GM19438 (cell line): ENCODE data around the gene MED1.
"Not testable (repeated sequence)": the region's sequence is repeated elsewhere in the genome, so short reads cannot be mapped to it uniquely, and the experiment has no call there.

Experiments
- ATAC-seq: cut with Tn5 transposase; IDR thresholded peaks from one replicate; pipeline ENCODE4 v1.9.1; 2021; ENCODE audit warnings: low read depth; ENCODE audit not compliant: unreplicated experiment

The MED1 gene, protein sequence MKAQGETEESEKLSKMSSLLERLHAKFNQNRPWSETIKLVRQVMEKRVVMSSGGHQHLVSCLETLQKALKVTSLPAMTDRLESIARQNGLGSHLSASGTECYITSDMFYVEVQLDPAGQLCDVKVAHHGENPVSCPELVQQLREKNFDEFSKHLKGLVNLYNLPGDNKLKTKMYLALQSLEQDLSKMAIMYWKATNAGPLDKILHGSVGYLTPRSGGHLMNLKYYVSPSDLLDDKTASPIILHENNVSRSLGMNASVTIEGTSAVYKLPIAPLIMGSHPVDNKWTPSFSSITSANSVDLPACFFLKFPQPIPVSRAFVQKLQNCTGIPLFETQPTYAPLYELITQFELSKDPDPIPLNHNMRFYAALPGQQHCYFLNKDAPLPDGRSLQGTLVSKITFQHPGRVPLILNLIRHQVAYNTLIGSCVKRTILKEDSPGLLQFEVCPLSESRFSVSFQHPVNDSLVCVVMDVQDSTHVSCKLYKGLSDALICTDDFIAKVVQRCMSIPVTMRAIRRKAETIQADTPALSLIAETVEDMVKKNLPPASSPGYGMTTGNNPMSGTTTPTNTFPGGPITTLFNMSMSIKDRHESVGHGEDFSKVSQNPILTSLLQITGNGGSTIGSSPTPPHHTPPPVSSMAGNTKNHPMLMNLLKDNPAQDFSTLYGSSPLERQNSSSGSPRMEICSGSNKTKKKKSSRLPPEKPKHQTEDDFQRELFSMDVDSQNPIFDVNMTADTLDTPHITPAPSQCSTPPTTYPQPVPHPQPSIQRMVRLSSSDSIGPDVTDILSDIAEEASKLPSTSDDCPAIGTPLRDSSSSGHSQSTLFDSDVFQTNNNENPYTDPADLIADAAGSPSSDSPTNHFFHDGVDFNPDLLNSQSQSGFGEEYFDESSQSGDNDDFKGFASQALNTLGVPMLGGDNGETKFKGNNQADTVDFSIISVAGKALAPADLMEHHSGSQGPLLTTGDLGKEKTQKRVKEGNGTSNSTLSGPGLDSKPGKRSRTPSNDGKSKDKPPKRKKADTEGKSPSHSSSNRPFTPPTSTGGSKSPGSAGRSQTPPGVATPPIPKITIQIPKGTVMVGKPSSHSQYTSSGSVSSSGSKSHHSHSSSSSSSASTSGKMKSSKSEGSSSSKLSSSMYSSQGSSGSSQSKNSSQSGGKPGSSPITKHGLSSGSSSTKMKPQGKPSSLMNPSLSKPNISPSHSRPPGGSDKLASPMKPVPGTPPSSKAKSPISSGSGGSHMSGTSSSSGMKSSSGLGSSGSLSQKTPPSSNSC (N-terminal part only)

DNA sequence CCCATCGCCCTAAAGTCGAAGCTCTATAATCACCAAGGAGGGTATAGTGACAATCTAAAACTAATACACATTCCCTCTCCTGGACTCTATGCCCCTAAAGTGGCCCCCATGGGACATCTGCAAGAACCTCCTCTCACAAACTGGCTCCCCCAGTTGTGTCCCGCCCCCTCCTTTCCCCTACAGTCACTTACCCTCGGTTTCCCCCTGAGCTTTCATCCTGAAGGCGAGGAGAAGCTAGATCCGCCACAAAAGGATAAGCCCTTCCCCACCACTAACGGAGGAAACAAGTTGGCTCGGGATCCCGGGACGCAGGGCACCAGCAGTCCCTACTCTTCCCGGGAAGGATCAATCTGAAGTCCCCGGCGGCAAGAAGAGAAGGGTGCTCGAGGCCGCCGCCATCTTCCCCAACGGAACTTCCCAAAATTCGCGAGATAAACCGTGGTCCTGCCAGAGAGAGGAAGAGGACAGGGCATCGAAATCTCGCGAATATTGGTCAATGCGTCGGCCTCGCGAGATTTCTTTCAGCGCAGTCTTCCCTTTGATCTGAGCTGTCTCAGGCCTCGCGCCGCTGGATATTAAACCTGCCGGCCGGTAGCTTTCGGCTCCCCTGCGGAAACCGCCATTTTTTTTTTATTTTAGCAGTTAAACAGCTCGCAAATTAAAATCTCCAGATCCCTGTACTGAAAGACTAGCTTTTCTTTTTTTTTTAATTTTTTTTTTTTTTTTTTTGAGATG, at the start of gene MED1:
Gene MED1, minus strand, starts transcription at position 417 of the 735 bp plus-strand sequence. Its CDS starts 201 bp downstream, at position 216.
- peak; percentile 94 for ATAC-seq

DNA sequence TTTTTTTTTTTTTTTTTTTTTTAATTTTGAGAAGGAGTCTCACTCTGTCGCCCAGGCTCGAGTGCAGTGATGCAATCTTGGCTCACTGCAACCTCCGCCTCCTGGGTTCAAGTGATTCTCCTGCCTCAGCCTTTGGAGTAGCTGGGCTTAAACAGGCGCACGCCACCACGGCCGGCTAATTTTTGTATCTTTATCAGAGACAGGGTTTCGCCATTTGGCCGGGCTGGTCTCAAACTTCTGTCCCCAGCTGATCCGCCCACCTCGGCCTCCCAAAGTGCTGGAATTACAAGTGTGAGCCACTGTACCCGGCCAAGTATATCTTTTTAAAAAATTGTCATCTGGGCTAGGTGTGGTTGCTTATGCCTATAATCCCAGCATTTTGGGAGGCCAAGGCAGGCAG, 45.9 kb upstream of the MED1 start:
- not testable (repeated sequence) for ATAC-seq

DNA sequence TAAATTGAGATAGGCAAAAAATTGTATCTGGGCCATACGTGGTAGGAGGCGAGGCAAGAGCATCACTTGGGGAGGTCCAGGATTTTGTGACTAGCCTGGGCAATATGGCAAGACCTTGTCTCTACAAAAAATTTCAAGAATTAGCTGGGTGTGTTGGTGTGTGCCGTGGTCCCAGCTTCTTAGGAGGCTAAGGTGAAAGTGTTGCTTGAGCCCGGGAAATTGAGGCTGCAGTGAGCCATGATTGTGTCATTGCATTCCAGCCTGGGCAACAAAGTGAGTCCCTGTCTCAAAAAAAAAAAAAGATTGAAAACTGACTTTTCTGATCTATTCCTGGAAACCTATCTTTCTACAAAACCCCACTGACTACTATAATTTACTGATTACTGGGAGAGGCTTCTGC, 36.9 kb upstream of the MED1 start:
- ATAC-seq = no peak

DNA sequence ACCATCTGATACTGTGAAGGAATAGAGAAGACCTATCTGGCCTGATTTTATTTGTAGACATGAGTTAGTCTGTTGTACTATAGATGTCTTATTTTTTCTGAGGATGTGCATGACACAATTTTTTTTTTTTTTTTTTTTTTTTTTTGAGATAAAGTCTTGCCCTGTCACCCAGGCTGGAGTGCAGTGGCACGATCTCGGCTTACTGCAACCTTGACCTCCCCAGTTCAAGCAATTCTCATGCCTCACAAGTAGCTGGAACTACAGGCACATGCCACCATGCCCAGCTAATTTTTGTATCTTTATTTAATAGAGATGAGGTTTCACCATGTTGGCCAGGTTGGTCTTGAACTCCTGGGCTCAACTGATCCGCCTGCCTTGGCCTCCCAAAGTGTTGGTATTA, 36.4 kb upstream of the MED1 start:
- ATAC-seq = not testable (repeated sequence)

DNA sequence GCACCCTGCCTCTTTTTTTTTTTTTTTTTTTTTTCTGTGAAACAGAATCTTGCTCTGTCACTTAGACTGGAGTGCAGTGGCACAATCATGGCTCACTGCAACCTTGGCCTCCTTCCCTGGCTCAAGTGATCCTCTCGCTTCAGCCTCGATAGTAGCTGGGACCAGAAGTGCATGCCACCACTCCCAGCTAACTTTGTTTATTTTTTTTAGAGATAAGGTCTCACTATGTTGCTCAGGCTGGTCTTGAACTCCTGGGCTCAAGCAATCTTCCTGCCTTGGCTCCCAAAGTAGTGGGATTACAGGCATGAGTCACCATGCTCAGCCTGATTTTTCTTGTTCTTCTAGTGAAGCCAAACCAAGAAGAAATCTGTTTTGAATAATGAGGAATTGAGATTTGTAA, 35.2 kb upstream of the MED1 start:
- ATAC-seq = no peak

DNA sequence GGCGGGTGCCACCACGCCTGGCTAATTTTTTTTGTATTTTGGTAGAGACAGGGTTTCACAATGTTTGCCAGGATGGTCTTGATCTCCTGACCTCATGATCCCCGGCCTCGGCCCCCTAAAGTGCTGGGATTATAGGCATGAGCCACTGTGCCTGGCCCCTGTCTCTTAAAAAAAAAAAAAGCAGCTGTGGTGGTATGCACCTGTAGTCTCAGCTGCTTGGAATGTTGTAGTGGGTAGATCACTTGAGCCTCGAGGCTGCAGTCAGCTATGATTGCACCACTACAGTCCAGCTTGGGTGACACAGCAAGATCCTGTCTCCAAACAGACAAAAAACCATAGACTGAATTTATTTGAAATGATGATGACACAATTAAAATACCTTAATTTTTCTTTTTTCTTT, 34.5 kb upstream of the MED1 start:
- no peak for ATAC-seq

DNA sequence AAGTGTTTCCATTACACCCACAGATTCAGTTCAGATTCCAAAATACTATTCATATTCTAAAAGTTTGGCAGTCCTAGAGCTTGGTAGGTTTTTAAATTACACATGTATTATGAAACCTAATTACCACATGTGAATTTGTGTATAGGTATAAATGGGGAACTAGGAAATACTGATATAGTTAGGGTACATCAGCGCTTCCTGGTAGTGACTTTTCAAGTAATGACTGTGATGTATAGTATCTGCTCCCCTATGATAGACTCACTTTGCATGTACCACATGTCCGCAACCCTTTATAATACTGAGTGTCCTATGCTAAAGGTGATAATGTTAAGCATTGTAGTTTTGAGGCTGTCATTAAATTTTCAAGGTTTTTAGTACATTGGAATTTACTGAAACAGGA, 33.1 kb upstream of the MED1 start:
- peak; percentile 69 for ATAC-seq

DNA sequence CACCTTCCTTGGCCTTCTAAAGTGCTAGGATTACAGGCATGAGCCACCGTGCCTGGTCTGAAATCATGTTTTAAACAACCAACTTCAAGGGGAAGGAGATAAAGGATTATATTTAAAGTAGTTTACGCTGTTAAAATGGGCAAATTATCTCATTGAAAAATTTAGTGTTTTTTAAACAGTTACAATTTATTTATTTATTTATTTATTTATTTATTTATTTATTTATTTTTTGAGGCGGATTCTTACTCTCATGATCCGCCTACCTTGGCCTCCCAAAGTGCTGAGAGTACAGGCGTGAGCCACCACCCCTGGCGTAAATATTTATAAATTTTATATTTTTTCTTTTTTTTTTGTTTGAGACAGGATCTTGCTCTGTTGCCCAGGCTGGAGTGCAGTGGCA, 32.4 kb upstream of the MED1 start:
- no peak for ATAC-seq

DNA sequence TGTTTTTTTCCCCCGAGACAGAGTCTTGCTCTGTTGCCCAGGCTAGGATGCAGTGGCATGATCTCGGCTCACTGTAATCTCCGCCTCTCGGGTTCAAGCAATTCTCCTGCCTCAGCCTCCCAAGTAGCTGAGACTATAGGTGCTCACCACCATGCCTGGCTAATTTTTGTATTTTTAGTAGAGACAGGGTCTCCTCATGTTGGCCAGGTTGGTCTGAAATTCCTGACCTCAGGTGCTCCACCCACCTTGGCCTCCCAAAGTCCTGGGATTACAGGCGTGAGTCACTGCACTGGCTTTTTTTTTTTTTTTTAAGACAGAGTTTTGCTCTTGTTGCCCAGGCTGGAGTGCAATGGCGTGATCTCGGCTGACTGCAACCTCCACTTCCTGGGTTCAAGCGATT, 28.6 kb upstream of the MED1 start:
- not testable (repeated sequence) for ATAC-seq

DNA sequence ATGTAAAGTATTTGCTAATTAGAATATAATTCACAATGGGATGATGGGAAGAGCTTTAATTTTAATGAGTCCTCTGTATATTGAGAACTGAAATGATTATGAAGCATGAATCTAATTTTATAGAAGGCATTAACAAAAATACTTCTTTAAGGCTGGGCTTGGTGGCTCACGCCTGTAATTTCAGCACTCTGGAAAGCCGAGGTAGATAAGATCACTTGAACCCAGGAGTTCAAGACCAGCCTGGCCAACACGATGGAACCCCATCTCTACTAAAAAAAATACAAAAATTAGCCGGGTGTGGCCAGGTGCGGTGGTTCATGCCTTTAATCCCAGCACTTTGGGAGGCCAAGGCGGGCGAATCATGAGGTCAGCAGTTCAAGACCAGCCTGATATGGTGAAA, 22.2 kb upstream of the MED1 start:
- ATAC-seq = no peak

DNA sequence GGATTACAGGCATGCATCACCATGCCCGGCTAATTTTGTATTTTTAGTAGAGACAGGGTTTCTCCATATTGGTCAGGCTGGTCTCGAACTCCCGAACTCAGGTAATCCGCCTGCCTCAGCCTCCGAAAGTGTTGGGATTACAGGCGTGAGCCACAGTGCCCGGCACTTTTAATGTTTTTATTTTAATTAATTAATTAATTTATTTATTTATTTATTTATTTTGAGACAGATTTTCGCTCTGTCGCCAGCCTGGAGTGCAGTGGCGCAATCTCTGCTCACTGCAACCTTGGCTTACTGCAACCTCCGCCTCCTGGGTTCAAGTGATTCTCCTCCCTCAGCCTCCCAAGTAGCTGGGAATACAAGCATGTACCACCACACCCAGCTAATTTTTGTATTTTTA, 17.5 kb upstream of the MED1 start:
- ATAC-seq = not testable (repeated sequence)

DNA sequence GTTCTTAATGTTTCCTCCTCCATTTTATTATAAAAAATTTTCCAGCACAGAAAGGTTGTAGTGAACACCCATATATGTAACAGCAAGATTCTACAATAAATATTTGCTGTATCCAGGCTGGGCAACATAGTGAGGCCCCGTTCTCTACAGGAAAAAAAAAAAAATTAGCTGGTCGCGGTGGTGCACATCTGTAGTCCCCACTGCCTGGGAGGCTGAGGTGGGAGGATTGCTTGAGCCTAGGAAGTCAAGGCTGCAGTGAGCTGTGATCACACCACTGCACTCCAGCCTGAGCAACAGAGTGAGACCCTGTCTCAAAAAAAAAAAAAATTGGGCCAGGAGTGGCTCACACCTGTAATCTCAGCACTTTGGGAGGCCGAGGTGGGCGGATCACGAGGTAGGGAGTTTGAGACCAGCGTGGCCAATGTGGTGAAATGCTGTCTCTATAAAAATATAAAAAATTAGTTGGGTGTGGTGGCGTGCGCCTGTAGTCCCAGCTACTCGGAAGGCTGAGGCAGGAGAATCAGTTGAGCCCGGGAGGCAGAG, 13.6 kb upstream of the MED1 start:
- ATAC-seq = not testable (repeated sequence)

DNA sequence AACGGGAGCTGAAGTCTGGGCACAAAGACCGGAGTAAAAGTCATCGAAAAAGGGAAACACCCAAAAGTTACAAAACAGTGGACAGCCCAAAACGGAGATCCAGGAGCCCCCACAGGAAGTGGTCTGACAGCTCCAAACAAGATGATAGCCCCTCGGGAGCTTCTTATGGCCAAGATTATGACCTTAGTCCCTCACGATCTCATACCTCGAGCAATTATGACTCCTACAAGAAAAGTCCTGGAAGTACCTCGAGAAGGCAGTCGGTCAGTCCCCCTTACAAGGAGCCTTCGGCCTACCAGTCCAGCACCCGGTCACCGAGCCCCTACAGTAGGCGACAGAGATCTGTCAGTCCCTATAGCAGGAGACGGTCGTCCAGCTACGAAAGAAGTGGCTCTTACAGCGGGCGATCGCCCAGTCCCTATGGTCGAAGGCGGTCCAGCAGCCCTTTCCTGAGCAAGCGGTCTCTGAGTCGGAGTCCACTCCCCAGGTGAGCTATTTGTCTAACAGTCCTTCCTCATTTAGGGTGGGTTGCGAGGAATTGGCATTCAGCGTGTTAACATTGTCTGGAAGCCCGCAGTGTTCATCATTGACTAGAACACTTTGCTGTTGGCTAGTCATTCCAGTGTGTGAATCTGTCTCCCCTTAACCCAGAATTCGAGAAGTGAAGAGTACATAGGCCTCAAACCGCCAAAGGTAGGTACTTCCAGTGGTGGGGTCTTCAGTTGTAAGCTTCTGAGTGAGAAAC, 11.7 kb upstream of the MED1 start:
- no peak for ATAC-seq

DNA sequence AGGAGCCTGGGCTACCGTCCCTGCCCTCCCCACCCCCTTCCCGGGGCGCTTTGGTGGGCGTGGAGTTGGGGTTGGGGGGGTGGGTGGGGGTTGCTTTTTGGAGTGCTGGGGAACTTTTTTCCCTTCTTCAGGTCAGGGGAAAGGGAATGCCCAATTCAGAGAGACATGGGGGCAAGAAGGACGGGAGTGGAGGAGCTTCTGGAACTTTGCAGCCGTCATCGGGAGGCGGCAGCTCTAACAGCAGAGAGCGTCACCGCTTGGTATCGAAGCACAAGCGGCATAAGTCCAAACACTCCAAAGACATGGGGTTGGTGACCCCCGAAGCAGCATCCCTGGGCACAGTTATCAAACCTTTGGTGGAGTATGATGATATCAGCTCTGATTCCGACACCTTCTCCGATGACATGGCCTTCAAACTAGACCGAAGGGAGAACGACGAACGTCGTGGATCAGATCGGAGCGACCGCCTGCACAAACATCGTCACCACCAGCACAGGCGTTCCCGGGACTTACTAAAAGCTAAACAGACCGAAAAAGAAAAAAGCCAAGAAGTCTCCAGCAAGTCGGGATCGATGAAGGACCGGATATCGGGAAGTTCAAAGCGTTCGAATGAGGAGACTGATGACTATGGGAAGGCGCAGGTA, 11.0 kb upstream of the MED1 start:
- peak; percentile 10 for ATAC-seq

DNA sequence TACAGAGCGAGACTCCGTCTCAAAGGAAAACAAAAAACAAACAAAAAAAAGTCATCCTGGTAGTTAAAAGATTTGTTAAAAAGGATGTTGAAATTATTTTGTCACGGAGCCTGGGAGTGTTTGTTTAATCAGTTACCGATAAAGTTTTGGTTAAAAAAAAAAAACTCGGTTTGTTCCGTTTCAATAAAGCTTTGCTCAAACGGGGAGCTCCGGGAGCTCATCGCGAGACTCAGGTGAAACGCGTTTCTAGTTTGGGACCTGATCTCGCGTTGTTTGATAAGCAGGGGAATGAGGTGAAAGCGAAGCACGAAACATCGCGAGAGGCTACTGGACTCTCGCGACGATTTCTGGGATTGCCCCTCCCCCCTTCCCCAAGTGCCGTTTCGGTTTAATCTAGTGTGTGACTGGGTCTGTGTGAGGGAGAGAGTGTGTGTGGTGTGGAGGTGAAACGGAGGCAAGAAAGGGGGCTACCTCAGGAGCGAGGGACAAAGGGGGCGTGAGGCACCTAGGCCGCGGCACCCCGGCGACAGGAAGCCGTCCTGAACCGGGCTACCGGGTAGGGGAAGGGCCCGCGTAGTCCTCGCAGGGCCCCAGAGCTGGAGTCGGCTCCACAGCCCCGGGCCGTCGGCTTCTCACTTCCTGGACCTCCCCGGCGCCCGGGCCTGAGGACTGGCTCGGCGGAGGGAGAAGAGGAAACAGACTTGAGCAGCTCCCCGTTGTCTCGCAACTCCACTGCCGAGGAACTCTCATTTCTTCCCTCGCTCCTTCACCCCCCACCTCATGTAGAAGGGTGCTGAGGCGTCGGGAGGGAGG, 10.3 kb upstream of the MED1 start, which contains the start of gene CDK12:
Gene CDK12, plus strand, starts transcription at position 374 of the 813 bp plus-strand sequence. CDS start 586 bp downstream, outside the sequence.
- ATAC-seq = peak; percentile 79

DNA sequence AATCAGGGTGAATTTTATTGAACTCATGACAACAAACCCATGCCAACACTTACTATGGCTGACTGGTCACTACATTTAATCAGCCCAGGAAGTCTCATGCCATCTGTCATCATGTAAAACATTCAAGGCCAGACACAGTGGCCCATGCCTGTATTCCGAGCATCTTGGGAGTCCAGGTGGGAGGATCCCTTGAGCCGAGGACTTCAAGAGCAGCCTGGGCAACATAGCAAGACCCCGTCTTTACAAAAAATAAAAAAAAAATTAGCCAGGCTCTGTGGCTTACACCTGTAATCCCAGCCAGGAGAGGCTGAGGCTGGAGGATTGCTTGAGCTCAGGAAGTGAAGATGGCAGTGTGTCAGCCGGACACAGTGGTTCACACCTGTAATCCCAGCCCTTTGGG, 4.9 kb upstream of the MED1 start:
- no peak for ATAC-seq

DNA sequence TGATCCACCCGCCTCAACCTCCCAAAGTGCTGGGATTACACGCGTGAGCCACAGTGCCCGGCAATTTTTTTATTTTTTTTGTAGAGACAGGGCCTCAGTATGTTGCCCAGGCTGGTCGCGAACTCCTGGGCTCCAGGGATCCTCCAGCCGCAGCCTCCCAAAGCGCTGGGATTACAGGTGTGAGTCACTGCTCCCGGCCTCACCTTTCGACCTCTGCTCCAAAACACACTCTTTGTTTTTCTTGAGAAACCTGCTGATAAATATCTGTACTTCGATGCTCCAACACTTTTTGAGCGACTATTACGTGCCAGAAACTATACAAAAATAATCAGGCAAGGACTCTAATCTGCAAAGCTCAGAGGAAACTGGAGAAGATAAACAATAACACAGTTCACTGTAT, 1.0 kb downstream of the MED1 start:
- ATAC-seq = no peak

DNA sequence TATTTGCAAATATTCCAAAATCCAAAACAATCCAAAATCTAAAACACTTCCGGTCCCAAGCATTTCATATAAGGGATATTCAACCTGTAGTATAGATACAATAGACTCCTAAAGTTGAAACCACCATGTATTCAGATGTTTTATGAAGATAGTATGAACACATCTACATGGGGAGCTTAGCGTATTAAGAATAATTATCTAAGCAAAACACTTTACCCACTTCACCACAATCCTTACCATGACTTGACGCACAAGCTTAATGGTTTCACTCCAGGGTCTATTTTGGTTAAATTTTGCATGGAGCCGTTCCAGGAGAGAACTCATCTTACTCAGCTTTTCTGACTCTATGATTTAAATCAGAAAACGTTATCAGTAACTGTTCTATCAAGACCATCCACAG, 3.5 kb downstream of the MED1 start:
- ATAC-seq = no peak
